Keratinocyte (primary cell): Measurements from ENCODE around the gene TIAM1.

Experiments
- CTCF ChIP-seq, 3 experiments: IDR thresholded peaks in 1 of 3; conservative IDR thresholded peaks in 1 of 3; optimal IDR thresholded peaks in 1 of 3; 2 replicates in 2 of 3; 3 replicates in 1 of 3; pipeline versions ENCODE3 to v1.5.1; 2011; ENCODE audit warnings: low read length in 3 of 3, mild to moderate bottlenecking in 3 of 3, moderate library complexity in 2 of 3, control low read depth in 1 of 3, inconsistent platforms in 1 of 3; ENCODE audit not compliant: insufficient read depth in 2 of 3; ENCODE audit errors: extremely low read depth in 1 of 3
- EZH2 ChIP-seq: IDR thresholded peaks from one replicate; pipeline ENCODE4 v1.6.1; 2012; ENCODE audit warnings: inconsistent platforms, mild to moderate bottlenecking, low read length, moderate library complexity

GRCh38 chr21:31201144-31201543 is 142.9 kb downstream of the TIAM1 start:
- TF ChIP-seq CTCF (optimal IDR thresholded peaks at IDR 0.05 in 1 of 3, IDR thresholded peaks at IDR 0.05 in 1 of 3, conservative IDR thresholded peaks at IDR 0.05 in 1 of 3; ENCODE audit: extremely low read depth in 1 of 3, insufficient read depth in 2 of 3, low read length in 3 of 3) (no peak), EZH2 (no peak)
